AG09309 (cell line): Measurements from ENCODE around the gene GON4L.

ENCODE experiments used
- DNase-seq: peaks from one replicate; pipeline ENCODE4 v3.0.0-alpha.2; 2010; ENCODE audit warnings: low read depth
- H3K4me3 ChIP-seq: 2 replicates; pipeline ENCODE4 v1.5.1; 2011; ENCODE audit warnings: mild to moderate bottlenecking, low read depth, low read length, moderate library complexity; ENCODE audit not compliant: control insufficient read depth
- CTCF ChIP-seq: IDR thresholded peaks from 2 replicates; pipeline ENCODE4 v1.5.1; 2011; ENCODE audit warnings: mild to moderate bottlenecking, low read depth, low read length, inconsistent platforms; ENCODE audit not compliant: insufficient read depth, control insufficient read depth; ENCODE audit errors: missing control alignments

Gene GON4L

GRCh38 chr1:155884031-155884960, 27.3 kb upstream of the GON4L start:
- DNase-seq, result no peak
- TF ChIP-seq CTCF, result no peak
- no peak overlapping the region for H3K4me3 ChIP-seq

- no peak for TF ChIP-seq CTCF
- no peak overlapping the region for H3K4me3 ChIP-seq
- DNase-seq, result no peak
Measured at GRCh38 chr1:155882766-155883165, 25.8 kb upstream of the GON4L start.

GRCh38 chr1:155882235-155882634, 25.2 kb upstream of the GON4L start:
- no peak for TF ChIP-seq CTCF
- no peak overlapping the region for H3K4me3 ChIP-seq
- DNase-seq, result no peak

GRCh38 chr1:155880950-155881349, 23.9 kb upstream of the GON4L start:
- TF ChIP-seq CTCF, result no peak
- no peak overlapping the region for H3K4me3 ChIP-seq
- DNase-seq, result no peak

GRCh38 chr1:155880251-155880650, 23.2 kb upstream of the GON4L start:
- no peak for TF ChIP-seq CTCF
- H3K4me3 ChIP-seq, result no peak overlapping the region
- no peak for DNase-seq

GRCh38 chr1:155877945-155878344, 20.9 kb upstream of the GON4L start:
- H3K4me3 ChIP-seq, result no peak overlapping the region
- no peak for TF ChIP-seq CTCF
- no peak for DNase-seq
